ENCODE measurements around the gene KRTAP17-1. TPM values are rescaled to one million over a fixed set of nuclear protein-coding genes. Genes with fewer than 3 reads are reported as not detected.
A peak's percentile ranks its signal among the peaks of the same experiment; 100 is the strongest.

KRTAP17-1 gene
- total RNA-seq, 1 donor from 2014 or later, result not detected

DNA sequence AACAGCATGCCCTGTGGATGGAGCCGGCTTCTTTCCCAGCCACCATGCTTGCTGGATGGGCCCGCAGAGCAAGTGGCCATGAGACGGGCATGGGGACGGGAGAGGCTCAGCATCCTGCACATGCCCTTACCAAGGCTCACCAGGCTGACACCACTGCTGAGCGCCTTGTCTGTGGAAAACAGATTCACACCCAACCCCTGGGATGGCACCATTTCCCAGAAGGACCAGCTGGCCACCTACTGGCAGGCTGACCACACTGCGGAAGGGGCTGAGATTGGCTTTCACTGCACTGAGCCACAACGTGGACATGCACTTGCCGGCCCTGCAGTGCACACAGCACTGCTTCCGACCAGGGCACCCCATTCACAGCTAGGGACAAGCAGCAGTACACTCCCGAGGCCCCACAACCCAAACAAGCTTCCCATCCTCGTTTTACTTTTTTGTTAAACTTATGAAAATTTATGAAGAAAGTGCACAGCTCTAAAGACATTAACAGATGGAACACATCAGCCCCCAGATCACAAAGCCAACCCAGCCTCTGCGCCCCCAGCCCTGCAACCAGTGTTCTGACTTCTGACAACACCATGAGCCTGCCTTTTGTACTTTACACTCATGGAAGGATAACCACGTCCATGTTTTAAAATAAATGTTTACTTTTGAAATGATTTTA lies 13.9 kb upstream of the KRTAP17-1 start:
- TF ChIP-seq, protein P1, sequence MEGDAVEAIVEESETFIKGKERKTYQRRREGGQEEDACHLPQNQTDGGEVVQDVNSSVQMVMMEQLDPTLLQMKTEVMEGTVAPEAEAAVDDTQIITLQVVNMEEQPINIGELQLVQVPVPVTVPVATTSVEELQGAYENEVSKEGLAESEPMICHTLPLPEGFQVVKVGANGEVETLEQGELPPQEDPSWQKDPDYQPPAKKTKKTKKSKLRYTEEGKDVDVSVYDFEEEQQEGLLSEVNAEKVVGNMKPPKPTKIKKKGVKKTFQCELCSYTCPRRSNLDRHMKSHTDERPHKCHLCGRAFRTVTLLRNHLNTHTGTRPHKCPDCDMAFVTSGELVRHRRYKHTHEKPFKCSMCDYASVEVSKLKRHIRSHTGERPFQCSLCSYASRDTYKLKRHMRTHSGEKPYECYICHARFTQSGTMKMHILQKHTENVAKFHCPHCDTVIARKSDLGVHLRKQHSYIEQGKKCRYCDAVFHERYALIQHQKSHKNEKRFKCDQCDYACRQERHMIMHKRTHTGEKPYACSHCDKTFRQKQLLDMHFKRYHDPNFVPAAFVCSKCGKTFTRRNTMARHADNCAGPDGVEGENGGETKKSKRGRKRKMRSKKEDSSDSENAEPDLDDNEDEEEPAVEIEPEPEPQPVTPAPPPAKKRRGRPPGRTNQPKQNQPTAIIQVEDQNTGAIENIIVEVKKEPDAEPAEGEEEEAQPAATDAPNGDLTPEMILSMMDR (IDR thresholded peaks at IDR 0.05; ENCODE audit: insufficient read depth, low read length, severe bottlenecking), result peak; percentile 91
- Histone ChIP-seq H3K27me3 (ENCODE audit: control insufficient read depth, insufficient read depth, low read length) (no peaks in the 10 kb centered on the region), H3K36me3 (ENCODE audit: control insufficient read depth, insufficient read depth, low read length) (no peaks in the 10 kb centered on the region), H3K4me3 (ENCODE audit: low read depth, low read length) (no peak overlapping the region)
- DNase-seq (ENCODE audit: low read depth) (peak; percentile 42), FAIRE-seq (peak; percentile 13)

DNA sequence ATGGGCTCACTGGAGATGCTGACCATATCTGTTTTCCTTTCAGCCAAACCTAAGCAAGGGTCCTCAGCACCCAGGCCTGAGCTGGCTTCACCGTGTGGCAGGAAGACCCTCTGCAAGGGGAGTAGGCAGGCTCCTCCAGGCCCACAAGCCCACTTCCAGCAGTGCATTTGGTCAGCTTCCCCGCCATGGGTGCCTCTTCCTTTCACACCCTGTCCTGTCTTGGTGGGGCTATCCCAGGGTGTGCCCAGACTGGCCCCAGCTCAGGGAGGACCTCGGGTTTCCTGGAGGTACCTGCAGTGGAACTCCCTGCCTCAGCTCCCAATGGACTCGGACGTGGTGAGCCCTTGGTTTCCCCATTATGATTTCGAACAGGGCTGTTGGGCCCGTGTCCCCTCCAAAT lies 12.7 kb upstream of the KRTAP17-1 start:
- H3K4me3 ChIP-seq (ENCODE audit: low read depth, low read length), result no peak overlapping the region
- FAIRE-seq, result no peak
- no peaks in the 10 kb centered on the region for H3K36me3 ChIP-seq (ENCODE audit: control insufficient read depth, insufficient read depth, low read length)
- no peak for DNase-seq (ENCODE audit: low read depth)
- TF ChIP-seq, protein P1 (IDR thresholded peaks at IDR 0.05; ENCODE audit: insufficient read depth, low read length, severe bottlenecking), result no peak
- H3K27me3 ChIP-seq (ENCODE audit: control insufficient read depth, insufficient read depth, low read length), result no peaks in the 10 kb centered on the region

DNA sequence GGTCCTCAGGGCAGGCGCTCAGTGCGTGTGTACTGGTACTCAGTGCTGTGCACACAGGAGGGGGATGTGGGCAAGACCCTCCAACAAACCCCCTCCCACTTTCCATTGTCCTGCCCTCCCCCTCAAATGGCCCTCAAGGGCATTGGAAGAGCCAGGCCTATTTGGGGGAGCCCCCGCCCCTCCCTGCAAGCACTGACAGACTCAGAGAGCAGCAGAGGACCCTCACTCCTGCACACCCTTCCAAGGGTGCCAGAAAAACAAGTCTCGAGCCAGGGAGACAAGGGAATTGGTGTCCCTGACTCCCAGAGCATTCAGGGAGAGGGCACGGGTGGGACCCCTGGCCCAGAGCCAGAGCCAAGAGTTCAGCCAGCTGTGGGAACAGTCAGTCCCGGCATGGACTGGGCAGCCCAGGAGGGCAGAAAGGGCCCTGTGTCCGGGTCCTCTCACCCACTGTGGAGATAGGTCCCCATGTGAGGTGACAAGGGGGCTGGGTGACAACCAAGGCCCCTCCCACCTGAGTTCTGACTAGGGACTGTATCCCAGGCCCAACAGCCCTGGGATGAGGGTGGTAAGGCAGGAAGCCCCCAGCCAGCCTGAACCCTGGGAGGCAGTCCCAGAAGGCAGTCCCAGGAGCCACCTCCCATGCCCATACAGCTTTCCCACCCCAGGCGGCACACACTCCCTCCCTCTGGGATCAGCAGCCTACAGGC lies 12.1 kb upstream of the KRTAP17-1 start:
- TF ChIP-seq, protein P1 (IDR thresholded peaks at IDR 0.05; ENCODE audit: insufficient read depth, low read length, severe bottlenecking), result no peak
- FAIRE-seq (no peak), DNase-seq (ENCODE audit: low read depth) (no peak)

DNA sequence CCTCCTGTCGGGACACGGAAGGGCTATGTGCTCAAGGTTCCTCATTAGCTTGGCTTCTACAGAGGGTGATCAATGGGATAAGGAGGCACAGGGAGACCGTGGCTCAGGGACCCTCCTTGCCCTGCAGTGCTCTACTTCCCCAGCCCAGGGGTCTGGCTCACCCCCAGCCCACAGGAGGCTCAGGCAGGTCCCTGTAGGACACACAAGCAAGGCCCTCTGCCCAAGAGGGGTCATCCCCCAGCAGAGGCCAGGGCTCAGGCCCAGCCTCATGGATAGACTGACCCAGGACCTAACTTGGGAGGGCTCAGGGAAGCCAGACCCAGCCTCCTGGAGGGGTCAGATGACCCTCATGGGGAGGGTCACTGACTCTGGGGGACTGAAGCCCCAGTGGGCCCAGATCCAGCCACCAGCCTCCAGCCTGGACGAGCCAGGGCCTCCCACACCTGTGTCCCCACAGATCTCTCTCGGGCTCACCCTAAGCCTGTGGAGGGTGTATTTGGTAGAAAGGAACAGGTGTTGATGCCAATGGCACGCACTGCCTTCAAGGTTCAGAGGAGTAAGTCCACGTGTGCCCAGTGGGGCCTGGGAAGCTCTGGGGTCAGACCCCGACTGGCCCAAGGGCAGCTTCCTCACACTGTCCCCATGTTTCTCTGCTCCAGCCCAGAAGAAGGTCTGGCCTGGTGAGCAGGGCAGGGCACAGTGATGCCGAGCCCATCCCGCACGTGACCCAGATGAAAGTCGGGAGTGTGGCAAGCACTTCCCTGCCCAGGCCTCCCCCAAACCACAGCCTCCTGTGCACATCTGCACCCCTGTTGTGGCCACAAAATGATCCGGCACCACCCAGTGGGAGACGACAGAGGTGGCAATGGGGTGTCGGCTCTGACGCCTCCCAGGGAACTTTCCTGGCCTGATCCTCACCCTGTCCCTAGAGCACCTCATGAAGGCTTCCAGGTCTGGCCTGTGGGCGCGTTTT lies 10.9 kb upstream of the KRTAP17-1 start:
- FAIRE-seq, result no peak
- TF ChIP-seq, protein P1 (IDR thresholded peaks at IDR 0.05; ENCODE audit: insufficient read depth, low read length, severe bottlenecking), result no peak
- Histone ChIP-seq H3K27me3 (ENCODE audit: control insufficient read depth, insufficient read depth, low read length) (no peaks in the 10 kb centered on the region), H3K36me3 (ENCODE audit: control insufficient read depth, insufficient read depth, low read length) (no peaks in the 10 kb centered on the region), H3K4me3 (ENCODE audit: low read depth, low read length) (no peak overlapping the region)
- DNase-seq (ENCODE audit: low read depth), result no peak

More for the DNA sequence above, 12.1 kb upstream of the KRTAP17-1 start:
- Histone ChIP-seq H3K36me3 (ENCODE audit: control insufficient read depth, insufficient read depth, low read length) (no peaks in the 10 kb centered on the region), H3K4me3 (ENCODE audit: low read depth, low read length) (no peak overlapping the region), H3K27me3 (ENCODE audit: control insufficient read depth, insufficient read depth, low read length) (no peaks in the 10 kb centered on the region)

DNA sequence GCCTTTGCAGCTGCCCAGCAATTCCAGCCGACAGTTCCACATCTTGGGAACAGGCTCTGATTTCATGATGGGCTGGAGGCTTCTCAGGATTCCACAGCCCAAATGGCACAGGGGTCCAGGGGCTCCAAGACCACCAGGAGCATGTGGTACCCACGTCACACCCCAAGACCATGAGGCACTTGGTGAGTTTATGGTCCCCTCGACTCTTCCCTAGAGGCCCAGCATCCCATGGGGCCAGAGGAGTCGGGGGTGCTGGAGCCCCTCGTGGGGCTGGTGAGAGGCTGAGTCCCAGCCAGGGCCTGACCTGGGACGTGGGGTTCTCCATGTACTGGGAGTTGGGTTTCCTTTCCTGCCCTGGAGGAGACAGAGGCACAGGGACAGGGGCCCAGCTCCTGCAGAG lies 10.1 kb upstream of the KRTAP17-1 start:
- Histone ChIP-seq H3K4me3 (ENCODE audit: low read depth, low read length) (no peak overlapping the region), H3K36me3 (ENCODE audit: control insufficient read depth, insufficient read depth, low read length) (no peaks in the 10 kb centered on the region), H3K27me3 (ENCODE audit: control insufficient read depth, insufficient read depth, low read length) (no peaks in the 10 kb centered on the region)
- TF ChIP-seq, protein P1 (IDR thresholded peaks at IDR 0.05; ENCODE audit: insufficient read depth, low read length, severe bottlenecking), result no peak
- no peak for FAIRE-seq
- no peak for DNase-seq (ENCODE audit: low read depth)

Measured in bronchial epithelial cell (primary cell).